K562 (cell line): ENCODE data around the gene FFAR1. TPM values are rescaled to one million over a fixed set of nuclear protein-coding genes. Genes with fewer than 3 reads are reported as not detected.
A peak's percentile ranks its signal among the peaks of the same experiment; 100 is the strongest.

Experiments
- BACH1 ChIP-seq: fragments of 200-800 bp; sonication (Bioruptor generic); IDR thresholded peaks from 2 replicates; pipeline ENCODE4 v1.6.1; 2016; ENCODE audit warnings: missing genetic modification characterization, missing compliant biosample characterization
- BRD4 ChIP-seq: fragments of 200-600 bp; sonication (generic); IDR thresholded peaks from 2 replicates; pipeline ENCODE4 v1.6.1; 2017; ENCODE audit warnings: inconsistent platforms
- C11orf30 ChIP-seq: fragments of 450-650 bp; IDR thresholded peaks from 2 replicates; pipeline ENCODE4 v1.6.1; 2016; ENCODE audit warnings: low read depth, mild to moderate bottlenecking
- CLOCK ChIP-seq: fragments of 250-450 bp; sonication (Bioruptor Pico); IDR thresholded peaks from 2 replicates; pipeline ENCODE4 v1.4.0; 2020; ENCODE audit warnings: mild to moderate bottlenecking, moderate library complexity, borderline replicate concordance
- DDX20 ChIP-seq: fragments of 450-650 bp; IDR thresholded peaks from 2 replicates; pipeline ENCODE4 v1.6.1; 2016; ENCODE audit warnings: missing genetic modification characterization, low read depth, mild to moderate bottlenecking, missing compliant biosample characterization, moderate library complexity
- E2F8 ChIP-seq: fragments of 450-650 bp; IDR thresholded peaks from 2 replicates; pipeline ENCODE4 v1.7.1; 2018; ENCODE audit warnings: mild to moderate bottlenecking, low read depth; ENCODE audit not compliant: partially characterized antibody
- EP300 ChIP-seq: IDR thresholded peaks from 2 replicates; pipeline ENCODE4 v1.6.1; 2012; ENCODE audit warnings: low read length, improper control_type of control experiment
- ERF ChIP-seq: fragments of 450-650 bp; formaldehyde crosslinking; IDR thresholded peaks from 2 replicates; pipeline ENCODE4 v1.4.0; 2020; ENCODE audit warnings: mild to moderate bottlenecking, mixed read lengths
- ETV5 ChIP-seq: sonication (generic); formaldehyde crosslinking; IDR thresholded peaks from 2 replicates; pipeline ENCODE4 v1.4.0; 2020; ENCODE audit warnings: low read depth, mild to moderate bottlenecking, missing genetic modification reagents
- HDAC3 ChIP-seq: fragments of 450-650 bp; IDR thresholded peaks from 2 replicates; pipeline ENCODE4 v1.6.1; 2018; ENCODE audit warnings: borderline replicate concordance, mild to moderate bottlenecking, moderate library complexity; ENCODE audit not compliant: partially characterized antibody
- HMG20B ChIP-seq: fragments of 250-450 bp; sonication (Bioruptor Pico); IDR thresholded peaks from 2 replicates; pipeline ENCODE4 v1.5.0; 2021; ENCODE audit warnings: mild to moderate bottlenecking
- HOXB6 ChIP-seq: fragments of 250-450 bp; sonication (Bioruptor Pico); IDR thresholded peaks from 2 replicates; pipeline ENCODE4 v1.5.1; 2022; ENCODE audit warnings: mild to moderate bottlenecking, borderline replicate concordance
- IFI16 ChIP-seq: fragments of 250-450 bp; sonication (Bioruptor Pico); IDR thresholded peaks from 2 replicates; pipeline ENCODE4 v2.1.2; 2022; ENCODE audit warnings: mild to moderate bottlenecking, inconsistent platforms
- ILF3 ChIP-seq: fragments of 450-650 bp; IDR thresholded peaks from 2 replicates; pipeline ENCODE4 v1.6.1; 2018; ENCODE audit warnings: antibody characterized with exemption, mild to moderate bottlenecking, moderate library complexity, borderline replicate concordance
- MXI1 ChIP-seq: IDR thresholded peaks from 2 replicates; pipeline ENCODE4 v1.6.1; 2011; ENCODE audit warnings: low read depth, mild to moderate bottlenecking, improper control_type of control experiment, low read length
- NCOA6 ChIP-seq: fragments of 450-650 bp; IDR thresholded peaks from 2 replicates; pipeline ENCODE4 v1.6.1; 2017; ENCODE audit warnings: mild to moderate bottlenecking
- NR4A1 ChIP-seq, 2 experiments: fragments of 250-450 bp in 1 of 2; fragments of 450-650 bp in 1 of 2; sonication (Bioruptor Pico) in 1 of 2; IDR thresholded peaks; 2 replicates each; pipeline versions ENCODE4 v1.4.0 to v1.6.1; 2016 to 2020; ENCODE audit warnings: mild to moderate bottlenecking in 2 of 2, missing compliant biosample characterization in 1 of 2, missing genetic modification characterization in 1 of 2, moderate library complexity in 1 of 2
- POLR2H ChIP-seq: IDR thresholded peaks from 2 replicates; pipeline ENCODE4 v1.6.1; 2016; ENCODE audit warnings: missing genetic modification characterization, low read depth, mild to moderate bottlenecking, control low read depth, missing compliant biosample characterization, moderate library complexity
- POU5F1 ChIP-seq: fragments of 150-350 bp; IDR thresholded peaks from 2 replicates; pipeline ENCODE4 v1.6.1; 2014; ENCODE audit warnings: borderline replicate concordance, low read length, low read depth, mild to moderate bottlenecking; ENCODE audit not compliant: partially characterized antibody
- SREBF2 ChIP-seq: sonication (generic); formaldehyde crosslinking; IDR thresholded peaks from 2 replicates; pipeline ENCODE4 v1.4.0; 2020; ENCODE audit warnings: mild to moderate bottlenecking, missing genetic modification reagents
- TAF1 ChIP-seq: IDR thresholded peaks from 2 replicates; pipeline ENCODE4 v1.6.1; 2011; ENCODE audit warnings: mild to moderate bottlenecking, low read length, moderate library complexity; ENCODE audit not compliant: insufficient read depth, control insufficient read depth, severe bottlenecking; ENCODE audit errors: extremely low read depth
- ZNF174 ChIP-seq: fragments of 250-450 bp; sonication (Bioruptor Pico); IDR thresholded peaks from 2 replicates; pipeline ENCODE4 v1.4.0; 2020; ENCODE audit warnings: mild to moderate bottlenecking
- ZNF408 ChIP-seq: fragments of 250-450 bp; sonication (Bioruptor Pico); IDR thresholded peaks from 2 replicates; pipeline ENCODE4 v1.4.0; 2020; ENCODE audit warnings: low read depth, mild to moderate bottlenecking, moderate library complexity
- polyA plus RNA-seq, 8 experiments: library from polyadenylated mRNA; depleted of rRNA in 4 of 8; stranded (reverse) in 5 of 8; unstranded in 3 of 8; fragments of >200 nt; fragmentation: Nextera tagmentation in 2 of 8; fragmentation: Illumina TruSeq in 1 of 8; extraction: Ambion mirVana in 2 of 8; extraction: Trizol in 1 of 8; gene quantifications; 2 replicates each; pipeline versions ENCODE4 v1.2.1 to v1.2.3, GENCODE V29; 2011 to 2014; ENCODE audit warnings: inconsistent platforms in 1 of 8, missing spikeins in 1 of 8
- total RNA-seq, 7 experiments: library from RNA; depleted of rRNA in 6 of 7; stranded (reverse); fragments of >200 nt in 6 of 7; fragmentation: Illumina TruSeq in 2 of 7; extraction: Trizol in 2 of 7; gene quantifications; 2 replicates each; pipeline versions ENCODE4 v1.2.1 to v1.2.3, GENCODE V29; 2011 to 2021; ENCODE audit warnings: low replicate concordance in 1 of 7

Gene FFAR1
- total and polyA plus RNA-seq, 9 of the 15 experiments (the other 6 are each of a cell fraction or from before 2014, with no cell fraction given), result not detected

GRCh38 chr19:35309481-35310279 is 38.0 kb upstream of the FFAR1 start (continued):
- 0 out of 2 replicates have a peak, but pooled peaks have one; percentile 46 for TF ChIP-seq IFI16
- no peak for TF ChIP-seq HDAC3
- TF ChIP-seq CLOCK (CRISPR knock-in tag), result no peak
- TF ChIP-seq ZNF408 (CRISPR knock-in tag), result no peak
- TF ChIP-seq POU5F1, result no peak
- no peak for TF ChIP-seq HOXB6
- TF ChIP-seq SREBF2 (CRISPR knock-in tag), result no peak
- no peak for TF ChIP-seq ZNF174 (CRISPR knock-in tag)
- TF ChIP-seq BRD4, result peak; percentile 52; the same call in 1 of the 2 replicates
- TF ChIP-seq POLR2H (tag), result no peak
- no peak for TF ChIP-seq HMG20B
- TF ChIP-seq DDX20 (tag), result 0 out of 2 replicates have a peak, but pooled peaks have one; percentile 26
- TF ChIP-seq ETV5, result no peak
- TF ChIP-seq EP300, result peak; percentile 51; the same call in 1 of the 2 replicates
- 0 out of 2 replicates have a peak, but pooled peaks have one; percentile 64 for TF ChIP-seq BACH1 (tag)
- TF ChIP-seq ERF (CRISPR knock-in tag), result no peak
- TF ChIP-seq TAF1, result peak; percentile 38
- no peak; the same call in 1 of the 2 replicates for TF ChIP-seq NR4A1 (CRISPR knock-in tag; IDR thresholded peaks at IDR 0.05)
- TF ChIP-seq NR4A1 (tag; IDR thresholded peaks at IDR 0.05), result peak; percentile 94
- TF ChIP-seq MXI1, result no peak
- TF ChIP-seq E2F8, result peak; percentile 22
- no peak for TF ChIP-seq NCOA6
- no peak for TF ChIP-seq C11orf30
- no peak for TF ChIP-seq ILF3
